Esophagus muscularis mucosa (tissue), 3 donors: ENCODE results near the gene ARPC1A.
"Not testable (repeated sequence)": the region's sequence is repeated elsewhere in the genome, so short reads cannot be mapped to it uniquely, and the experiment has no call there.

Experiments used
- CTCF ChIP-seq, 3 experiments: fragments of 200-600 bp in 2 of 3; fragments of 450-650 bp in 1 of 3; sonication (generic) in 2 of 3; IDR thresholded peaks; one replicate each; pipeline ENCODE4 v1.5.1; 2017 to 2019; ENCODE audit warnings: antibody characterized with exemption in 3 of 3, mild to moderate bottlenecking in 2 of 3, moderate library complexity in 1 of 3
- EP300 ChIP-seq: sonication (generic); formaldehyde crosslinking; IDR thresholded peaks from one replicate; pipeline ENCODE4 v1.6.1; 2017; ENCODE audit warnings: antibody characterized with exemption

DNA sequence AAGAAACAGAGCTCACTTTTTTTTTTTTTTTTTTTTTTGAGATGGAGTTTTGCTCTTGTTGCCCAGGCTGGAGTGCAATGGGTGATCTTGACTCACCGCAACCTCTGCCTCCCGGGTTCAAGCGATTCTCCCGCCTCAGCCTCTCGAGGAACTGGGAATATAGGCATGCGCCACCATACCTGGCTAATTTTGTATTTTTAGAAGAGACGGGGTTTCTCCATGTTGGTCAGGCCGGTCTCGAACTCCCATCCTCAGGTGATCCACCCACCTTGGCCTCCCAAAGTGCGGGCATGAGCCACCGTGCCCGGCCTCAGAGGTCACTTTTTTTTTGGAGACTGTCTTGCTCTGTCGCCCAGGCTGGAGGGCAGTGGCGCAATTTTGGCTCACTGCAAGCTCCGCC is 32.8 kb downstream of the ARPC1A start:
- not testable (repeated sequence) for TF ChIP-seq EP300; CTCF (IDR thresholded peaks at IDR 0.05)
